ENCODE data around the gene UBE2V1. TPM values are rescaled to one million over a fixed set of nuclear protein-coding genes. Genes with fewer than 3 reads are reported as not detected.
"Not testable (repeated sequence)": the region's sequence is repeated elsewhere in the genome, so short reads cannot be mapped to it uniquely, and the experiment has no call there.

The UBE2V1 gene
- total RNA-seq, 1 donor from 2014 or later = 79.8 TPM

GRCh38 chr20:50138479-50139393 lies 25.8 kb upstream of the UBE2V1 start:
- Mint-ChIP-seq H3K27me3 (ENCODE audit: low read depth) (no peaks in the 10 kb centered on the region), H3K4me1 (ENCODE audit: low read depth) (peaks cover 56% of the 10 kb centered on the region), H3K27ac (ENCODE audit: unreplicated experiment) (peak overlapping the region; percentile 94), H3K36me3 (ENCODE audit: low read depth) (peaks cover 18% of the 10 kb centered on the region), H3K9me3 (ENCODE audit: low read depth) (no peaks in the 10 kb centered on the region), H3K4me3 (ENCODE audit: unreplicated experiment) (peak overlapping the region; percentile 22)
- peak; percentile 67 for TF ChIP-seq CTCF (IDR thresholded peaks at IDR 0.05)
- DNase-seq (ENCODE audit: low spot score) = no peak

GRCh38 chr20:50138120-50138478 lies 25.1 kb upstream of the UBE2V1 start:
- Mint-ChIP-seq H3K4me3 (ENCODE audit: unreplicated experiment) (no peak overlapping the region), H3K36me3 (ENCODE audit: low read depth) (peaks cover 17% of the 10 kb centered on the region), H3K9me3 (ENCODE audit: low read depth) (no peaks in the 10 kb centered on the region), H3K4me1 (ENCODE audit: low read depth) (peaks cover 52% of the 10 kb centered on the region), H3K27me3 (ENCODE audit: low read depth) (no peaks in the 10 kb centered on the region), H3K27ac (ENCODE audit: unreplicated experiment) (peak overlapping the region; percentile 94)
- TF ChIP-seq CTCF (IDR thresholded peaks at IDR 0.05) = no peak
- DNase-seq (ENCODE audit: low spot score) = no peak

GRCh38 chr20:50137702-50138101 lies 24.8 kb upstream of the UBE2V1 start:
- DNase-seq (ENCODE audit: low spot score); H3K9me3 Mint-ChIP-seq (ENCODE audit: low read depth); H3K4me3 Mint-ChIP-seq (ENCODE audit: unreplicated experiment); H3K27me3 Mint-ChIP-seq (ENCODE audit: low read depth): not testable (repeated sequence)
- Mint-ChIP-seq H3K27ac (ENCODE audit: unreplicated experiment) (peak overlapping the region; percentile 94), H3K4me1 (ENCODE audit: low read depth) (peaks cover 48% of the 10 kb centered on the region), H3K36me3 (ENCODE audit: low read depth) (peaks cover 13% of the 10 kb centered on the region)

- Mint-ChIP-seq H3K36me3 (ENCODE audit: low read depth) (peaks cover 9% of the 10 kb centered on the region), H3K27me3 (ENCODE audit: low read depth) (no peaks in the 10 kb centered on the region)
- no peak for DNase-seq (ENCODE audit: low spot score)
These were observed 24.1 kb upstream of the UBE2V1 start for GRCh38 chr20:50136822-50137599.

GRCh38 chr20:50135157-50135556 lies 22.2 kb upstream of the UBE2V1 start:
- not testable (repeated sequence) for DNase-seq (ENCODE audit: low spot score); H3K36me3 Mint-ChIP-seq (ENCODE audit: low read depth); H3K9me3 Mint-ChIP-seq (ENCODE audit: low read depth); H3K4me3 Mint-ChIP-seq (ENCODE audit: unreplicated experiment); H3K27me3 Mint-ChIP-seq (ENCODE audit: low read depth); H3K27ac Mint-ChIP-seq (ENCODE audit: unreplicated experiment)
- H3K4me1 Mint-ChIP-seq (ENCODE audit: low read depth) = peaks cover 54% of the 10 kb centered on the region

More at GRCh38 chr20:50136822-50137599, 24.1 kb upstream of the UBE2V1 start:
- peaks cover 49% of the 10 kb centered on the region for H3K4me1 Mint-ChIP-seq (ENCODE audit: low read depth)
- no peak for TF ChIP-seq CTCF (IDR thresholded peaks at IDR 0.05)
- no peak overlapping the region for H3K4me3 Mint-ChIP-seq (ENCODE audit: unreplicated experiment)
- peak overlapping the region; percentile 62 for H3K27ac Mint-ChIP-seq (ENCODE audit: unreplicated experiment)
- H3K9me3 Mint-ChIP-seq (ENCODE audit: low read depth) = no peaks in the 10 kb centered on the region

- H3K4me3 Mint-ChIP-seq (ENCODE audit: unreplicated experiment) = no peak overlapping the region
- H3K9me3 Mint-ChIP-seq (ENCODE audit: low read depth) = no peaks in the 10 kb centered on the region
- no peak for DNase-seq (ENCODE audit: low spot score)
- no peaks in the 10 kb centered on the region for H3K27me3 Mint-ChIP-seq (ENCODE audit: low read depth)
- TF ChIP-seq CTCF (IDR thresholded peaks at IDR 0.05) = peak; percentile 37
- no peak overlapping the region for H3K27ac Mint-ChIP-seq (ENCODE audit: unreplicated experiment)
- H3K36me3 Mint-ChIP-seq (ENCODE audit: low read depth) = peaks cover 11% of the 10 kb centered on the region
- H3K4me1 Mint-ChIP-seq (ENCODE audit: low read depth) = peaks cover 42% of the 10 kb centered on the region
These were observed 20.7 kb upstream of the UBE2V1 start for GRCh38 chr20:50133474-50134217.
